ENCODE data around the gene CSNK1D.

Gene CSNK1D

DNA sequence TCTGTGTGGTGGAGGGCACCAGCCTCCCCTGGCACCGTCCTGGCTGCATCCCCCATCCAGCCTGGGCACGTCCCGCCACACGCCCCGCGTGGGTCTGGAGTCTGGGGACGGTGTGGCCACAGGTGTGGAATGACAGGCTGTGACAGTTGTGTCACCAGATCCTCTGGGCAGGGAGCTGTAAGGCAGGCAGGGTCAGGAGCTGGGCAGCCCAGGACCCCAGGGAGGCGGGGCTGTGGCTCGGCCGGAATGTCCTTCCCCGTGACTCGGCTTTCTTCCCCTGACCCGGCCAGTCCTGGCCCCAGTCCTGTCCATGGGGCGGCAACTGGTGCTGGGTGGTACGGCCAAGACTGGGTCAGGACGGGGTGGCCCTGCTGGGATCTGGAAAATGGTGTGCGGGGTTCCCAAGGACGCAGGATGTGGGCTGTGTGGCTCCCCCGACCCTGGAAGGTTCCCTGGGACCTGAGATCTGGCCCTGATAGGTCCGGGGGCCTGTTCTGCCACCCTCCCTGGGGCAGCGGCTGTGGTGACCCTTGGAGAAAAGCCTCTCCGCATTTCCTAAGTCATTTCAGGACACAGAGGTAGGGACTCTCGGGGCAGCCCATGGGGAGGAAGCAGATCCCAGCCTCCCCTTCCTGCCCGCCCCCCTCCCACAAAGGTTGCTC is 48.0 kb downstream of the CSNK1D start:
- H3K4me3 ChIP-seq: no peak overlapping the region
- no peak overlapping the region for H3K27ac ChIP-seq

DNA sequence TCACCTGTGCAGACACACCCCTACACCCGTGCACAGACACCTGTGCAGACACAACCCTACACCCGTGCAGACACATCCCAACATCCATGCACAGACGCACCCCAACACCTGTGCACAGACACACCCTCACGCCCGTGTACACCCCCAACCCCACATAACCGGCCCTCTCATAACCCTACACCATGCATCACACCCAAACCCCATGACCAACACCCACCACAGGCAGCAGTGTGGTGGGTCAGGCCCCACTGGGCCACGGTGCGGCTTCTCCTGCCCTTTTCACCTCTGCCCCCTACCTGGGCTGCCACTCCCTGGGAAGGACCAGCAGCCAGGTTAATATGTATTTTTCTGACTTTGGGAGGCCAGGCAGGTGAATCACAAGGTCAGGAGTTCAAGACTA is 48.8 kb downstream of the CSNK1D start:
- Histone ChIP-seq H3K4me3 (no peak overlapping the region), H3K27ac (no peak overlapping the region)

DNA sequence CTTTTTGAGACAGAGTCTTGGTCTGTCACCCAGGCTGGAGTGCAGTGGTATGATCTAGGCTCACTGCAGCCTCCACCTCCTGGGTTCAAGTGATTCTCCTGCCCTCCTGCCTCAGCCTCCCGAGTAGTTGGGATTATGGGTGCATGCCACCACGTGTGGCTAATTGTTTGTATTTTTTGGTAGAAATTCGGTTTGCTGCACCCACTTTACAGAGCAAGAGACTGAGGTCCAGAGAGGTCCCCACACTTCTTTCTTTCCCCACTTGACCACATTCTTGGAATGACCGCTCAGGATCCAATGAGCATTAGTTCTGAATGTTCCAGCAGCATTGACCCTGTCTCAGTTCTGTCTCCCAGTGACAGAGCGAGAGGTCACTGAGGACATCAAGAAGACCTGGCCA is 50.0 kb downstream of the CSNK1D start:
- no peak overlapping the region for H3K4me3 ChIP-seq
- no peak overlapping the region for H3K27ac ChIP-seq

DNA sequence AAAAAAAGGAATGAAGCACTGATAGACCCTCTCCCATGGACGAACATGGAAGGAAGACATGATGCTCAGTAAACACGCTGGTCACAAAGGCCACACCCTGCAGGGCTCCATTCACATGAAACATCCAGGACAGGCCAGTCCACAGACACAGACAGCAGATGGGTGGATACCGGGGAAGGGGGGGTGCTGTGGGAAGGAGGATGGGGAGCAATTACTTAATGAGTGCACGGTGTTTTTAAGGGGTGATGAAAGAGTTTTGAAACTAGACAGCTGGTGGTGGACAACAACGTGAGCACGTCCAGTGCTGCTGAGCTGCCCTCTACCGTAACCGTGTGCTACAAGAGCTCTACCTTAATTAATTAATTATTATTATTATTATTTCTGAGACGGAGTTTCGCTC is 50.7 kb downstream of the CSNK1D start:
- H3K27ac ChIP-seq: no peak overlapping the region
- no peak overlapping the region for H3K4me3 ChIP-seq

DNA sequence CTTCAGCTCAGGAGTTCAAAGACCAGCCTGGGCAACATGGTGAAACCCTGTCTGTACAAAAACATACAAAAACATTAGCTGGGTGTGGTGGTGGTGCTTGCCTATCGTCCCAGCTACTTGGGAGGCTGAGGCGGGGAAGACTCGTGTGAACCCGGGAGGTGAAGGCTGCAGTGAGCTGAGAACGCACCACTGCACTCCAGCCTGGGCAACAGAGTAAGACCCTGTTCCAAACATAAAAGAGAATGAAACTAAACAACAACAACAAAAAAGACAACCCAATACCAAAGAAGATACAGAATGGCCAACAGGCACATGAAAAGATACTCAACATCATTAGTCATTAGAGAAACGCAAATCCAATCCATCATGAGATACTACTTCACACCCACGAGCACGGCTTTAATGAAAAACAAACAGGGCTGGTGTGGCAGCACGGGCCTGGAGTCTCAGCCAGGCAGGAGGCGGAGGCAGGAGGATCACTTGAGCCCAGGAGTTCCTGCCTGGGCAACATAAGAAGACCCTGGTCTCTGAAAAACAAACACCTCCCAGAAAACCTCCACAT is 52.1 kb downstream of the CSNK1D start:
- H3K27ac ChIP-seq: no peak overlapping the region

DNA sequence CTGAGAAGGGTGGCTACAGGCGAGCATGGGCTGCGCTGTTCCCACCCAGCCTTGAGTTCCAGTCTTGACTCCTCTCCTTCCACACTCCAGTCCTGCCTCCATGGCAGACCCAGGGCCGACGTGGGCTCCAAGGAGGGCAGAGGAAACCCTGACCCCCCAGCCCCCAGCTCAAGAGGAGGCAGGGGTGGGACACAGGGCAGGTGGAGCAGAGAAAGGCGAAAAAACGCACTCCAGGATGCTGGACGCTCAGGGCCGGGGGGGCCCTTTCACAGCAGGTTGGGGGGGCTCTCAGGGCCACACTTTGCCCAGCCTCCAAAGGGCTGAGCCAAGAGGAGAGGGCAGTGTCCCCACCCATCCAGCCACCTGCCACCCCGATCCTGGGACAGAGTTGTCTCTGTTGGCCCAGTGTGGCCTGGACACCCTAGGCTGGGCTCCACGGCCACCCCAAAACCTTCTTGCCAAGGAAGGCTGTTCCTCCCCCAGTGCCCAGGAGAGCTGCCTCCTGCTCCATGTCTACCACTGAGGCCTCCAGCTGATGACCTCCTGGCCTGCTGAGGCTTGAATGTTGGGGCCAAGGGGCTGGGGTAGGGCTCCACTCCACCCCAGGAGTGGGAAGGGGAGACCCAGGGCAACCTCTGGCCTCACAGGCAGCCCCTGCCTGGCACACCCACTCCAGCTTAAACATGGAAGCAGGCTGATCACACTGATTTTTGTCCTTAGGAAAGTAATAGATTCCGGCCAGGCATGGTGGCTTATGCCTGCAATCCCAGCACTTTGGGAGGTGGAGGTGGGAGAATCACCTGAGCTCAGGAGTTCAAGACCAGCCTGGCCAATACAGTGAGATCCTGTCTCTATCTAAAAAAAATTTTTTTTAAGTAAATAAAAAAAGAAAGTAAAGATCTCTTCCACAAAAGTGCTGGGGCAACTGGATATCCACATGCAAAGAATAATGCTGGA is 53.5 kb downstream of the CSNK1D start:
- no peak overlapping the region for H3K27ac ChIP-seq
- H3K4me3 ChIP-seq: no peak overlapping the region

More for the DNA sequence above, 52.1 kb downstream of the CSNK1D start:
- no peak overlapping the region for H3K4me3 ChIP-seq

DNA sequence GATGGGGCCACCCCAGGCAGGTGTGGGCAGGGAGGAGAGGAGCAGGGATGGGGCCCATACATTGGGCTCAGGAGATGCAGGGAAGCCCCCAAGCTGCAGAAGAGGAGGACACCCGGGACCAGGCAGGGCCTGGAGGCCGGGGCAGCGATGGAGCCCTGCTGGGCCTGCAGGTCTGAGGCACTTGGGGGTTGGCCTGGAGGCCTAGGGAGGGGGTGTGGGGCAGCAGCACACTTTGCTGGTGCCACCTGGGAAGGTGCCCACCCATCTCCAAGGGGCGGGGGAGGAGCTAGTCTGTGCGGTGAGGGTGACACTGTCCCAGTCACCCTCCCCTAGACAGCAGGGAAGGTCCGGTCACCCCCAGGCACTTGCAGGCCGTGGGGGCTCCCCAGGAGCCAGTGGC is 54.4 kb downstream of the CSNK1D start:
- Histone ChIP-seq H3K27ac (peak overlapping the region in 7 of 21 experiments; percentile 28 to 92 (median 84)), H3K4me3 (no peak overlapping the region)

DNA sequence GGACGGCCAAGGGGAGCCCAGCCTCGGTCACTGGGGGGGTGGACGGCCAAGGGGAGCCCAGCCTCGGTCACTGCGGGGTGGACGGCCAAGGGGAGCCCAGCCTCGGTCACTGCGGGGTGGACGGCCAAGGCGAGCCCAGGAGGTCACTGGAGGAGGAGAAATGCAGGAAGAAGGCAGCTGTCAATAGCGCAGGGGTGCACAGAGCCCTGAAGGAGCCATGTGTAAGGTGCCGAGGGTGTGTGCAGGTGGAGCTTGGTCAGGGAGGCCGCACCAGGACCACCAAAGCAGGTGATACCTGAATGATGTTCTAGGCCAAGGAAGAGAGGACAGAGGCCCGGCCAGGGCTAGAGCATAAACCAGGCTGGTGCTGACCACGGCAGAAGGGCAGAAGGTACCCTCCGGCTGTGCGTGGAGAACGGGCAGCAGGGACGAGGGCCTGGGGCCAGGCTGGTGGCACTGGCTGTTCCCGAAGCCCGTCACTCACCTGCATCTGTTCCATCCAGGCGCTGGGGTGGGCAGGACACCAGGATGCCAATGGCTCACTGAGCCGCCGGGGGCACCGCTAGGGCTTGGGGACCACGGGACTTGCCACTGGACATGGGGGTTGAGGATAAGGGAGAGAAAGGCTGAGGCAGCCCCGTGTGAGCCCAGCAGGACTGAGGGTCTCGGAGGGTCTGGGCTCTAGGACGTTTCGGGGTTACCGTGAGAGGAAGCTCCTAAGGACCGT is 55.0 kb downstream of the CSNK1D start:
- Histone ChIP-seq H3K27ac (peak overlapping the region in 12 of 21 experiments; percentile 28 to 93 (median 84)), H3K4me3 (no peak overlapping the region)

DNA sequence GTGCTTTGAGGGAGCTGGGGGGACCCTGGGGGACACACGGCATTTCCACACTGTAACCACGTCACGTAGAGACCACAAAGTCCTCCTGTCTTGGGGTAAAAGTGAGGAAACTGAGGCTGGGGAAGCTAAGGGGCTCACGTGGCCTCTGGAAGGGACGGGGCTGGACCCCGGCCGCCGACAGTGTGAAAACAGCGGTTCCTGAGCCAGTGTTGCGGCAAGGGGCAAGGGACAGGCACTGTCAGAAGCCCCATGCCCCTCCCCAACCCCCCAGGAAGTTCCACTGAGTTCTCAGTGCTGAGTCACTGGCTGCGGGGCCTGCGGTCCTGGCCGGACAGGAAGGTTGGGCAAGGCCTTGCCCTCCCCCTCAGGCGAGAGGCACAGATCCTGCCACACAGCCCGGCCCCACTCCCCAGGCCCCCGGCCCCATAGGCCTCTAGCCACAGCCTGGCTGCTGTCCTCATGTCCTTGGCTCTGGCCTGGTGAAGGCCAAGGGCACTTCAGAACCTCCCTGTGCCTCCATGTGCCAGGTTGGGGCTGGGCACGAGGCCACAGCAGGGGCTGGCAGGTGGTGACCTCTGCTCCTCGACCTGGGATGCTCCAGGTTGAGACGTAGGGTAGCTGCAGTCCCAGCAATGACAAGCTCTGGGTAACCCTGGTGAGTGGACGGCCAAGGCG is 55.8 kb downstream of the CSNK1D start:
- no peak overlapping the region for H3K4me3 ChIP-seq
- H3K27ac ChIP-seq: peak overlapping the region; percentile 28 to 95 (median 84)

DNA sequence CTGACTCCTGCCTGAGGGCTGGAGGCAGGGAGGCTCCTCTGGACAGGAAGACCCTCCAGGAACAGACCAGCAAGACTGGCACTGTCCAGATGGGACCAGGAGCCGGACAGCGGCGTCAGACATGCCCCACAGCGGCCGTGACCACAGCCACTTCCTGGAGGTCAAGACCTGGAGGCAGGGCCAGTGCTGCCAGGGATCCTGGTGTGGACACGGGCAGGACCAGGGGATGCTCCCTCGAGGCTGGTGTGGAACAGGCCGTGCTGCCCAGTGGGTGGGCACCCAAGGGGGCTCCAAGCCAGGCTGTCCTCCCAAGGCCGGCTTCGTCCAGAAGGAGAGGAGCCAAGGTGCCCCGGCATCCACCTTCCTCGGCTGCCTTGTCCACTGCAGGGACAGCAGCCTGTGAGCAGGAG is 56.4 kb downstream of the CSNK1D start:
- H3K27ac ChIP-seq: peak overlapping the region; percentile 28 to 95 (median 84)
- H3K4me3 ChIP-seq: no peak overlapping the region

DNA sequence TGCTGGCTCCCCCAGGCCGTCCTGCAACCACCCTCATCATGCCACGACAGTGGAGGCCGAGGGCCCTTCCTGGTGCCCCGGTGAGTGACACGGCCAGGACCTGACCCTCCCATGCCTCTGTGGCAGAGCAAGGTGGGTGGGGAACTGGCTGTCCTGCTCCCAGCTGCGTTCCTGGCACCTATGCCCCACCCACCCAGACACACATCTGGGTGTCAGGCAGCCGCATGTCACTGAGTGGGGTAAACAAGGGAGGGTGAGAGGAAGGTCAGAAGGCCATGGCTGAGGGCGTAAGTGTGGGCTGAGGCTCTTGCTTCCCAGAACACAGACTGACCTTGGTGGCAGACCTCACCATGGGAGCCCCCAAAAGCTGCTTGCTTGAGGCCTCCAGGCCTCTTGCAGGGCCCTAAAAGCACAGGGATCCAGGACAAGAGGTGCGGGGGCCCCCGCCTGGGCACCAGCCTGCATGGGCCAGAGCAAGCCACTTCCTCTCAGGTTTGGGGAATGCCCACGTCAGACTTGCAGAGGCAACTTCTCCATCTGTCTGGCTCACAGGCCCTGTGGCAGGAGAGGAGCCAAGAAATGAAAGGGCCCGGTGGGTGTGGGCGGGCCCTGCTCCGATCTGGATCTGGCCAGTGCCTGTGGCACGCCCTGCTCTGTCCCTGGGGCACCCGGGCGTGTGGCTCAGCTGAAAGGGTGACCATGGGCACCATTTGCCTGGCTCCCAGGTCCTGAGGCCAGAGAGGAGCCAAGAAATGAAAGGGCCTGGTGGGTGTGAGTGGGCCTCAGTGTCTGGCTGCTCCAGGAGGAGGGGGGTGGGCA is 57.0 kb downstream of the CSNK1D start:
- peak overlapping the region; percentile 17 to 95 (median 84) for H3K27ac ChIP-seq
- no peak overlapping the region for H3K4me3 ChIP-seq

DNA sequence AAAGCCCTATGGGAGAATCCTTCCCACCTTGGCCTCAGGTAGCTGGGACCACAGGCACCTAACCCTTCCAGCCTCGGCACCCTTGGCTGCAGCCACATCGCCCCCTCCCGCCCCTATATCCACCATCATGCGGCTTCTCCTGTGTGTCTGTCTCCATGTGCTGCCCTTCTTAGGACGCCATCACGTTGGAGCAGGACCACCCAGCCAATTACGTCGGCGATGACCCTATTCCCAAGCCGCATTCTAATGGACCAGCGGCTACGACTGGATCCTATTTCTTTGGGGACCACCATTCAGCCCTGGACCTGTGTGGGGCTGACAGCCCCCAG is 57.6 kb downstream of the CSNK1D start:
- Histone ChIP-seq H3K27ac (peak overlapping the region; percentile 17 to 95 (median 84)), H3K4me3 (no peak overlapping the region)

DNA sequence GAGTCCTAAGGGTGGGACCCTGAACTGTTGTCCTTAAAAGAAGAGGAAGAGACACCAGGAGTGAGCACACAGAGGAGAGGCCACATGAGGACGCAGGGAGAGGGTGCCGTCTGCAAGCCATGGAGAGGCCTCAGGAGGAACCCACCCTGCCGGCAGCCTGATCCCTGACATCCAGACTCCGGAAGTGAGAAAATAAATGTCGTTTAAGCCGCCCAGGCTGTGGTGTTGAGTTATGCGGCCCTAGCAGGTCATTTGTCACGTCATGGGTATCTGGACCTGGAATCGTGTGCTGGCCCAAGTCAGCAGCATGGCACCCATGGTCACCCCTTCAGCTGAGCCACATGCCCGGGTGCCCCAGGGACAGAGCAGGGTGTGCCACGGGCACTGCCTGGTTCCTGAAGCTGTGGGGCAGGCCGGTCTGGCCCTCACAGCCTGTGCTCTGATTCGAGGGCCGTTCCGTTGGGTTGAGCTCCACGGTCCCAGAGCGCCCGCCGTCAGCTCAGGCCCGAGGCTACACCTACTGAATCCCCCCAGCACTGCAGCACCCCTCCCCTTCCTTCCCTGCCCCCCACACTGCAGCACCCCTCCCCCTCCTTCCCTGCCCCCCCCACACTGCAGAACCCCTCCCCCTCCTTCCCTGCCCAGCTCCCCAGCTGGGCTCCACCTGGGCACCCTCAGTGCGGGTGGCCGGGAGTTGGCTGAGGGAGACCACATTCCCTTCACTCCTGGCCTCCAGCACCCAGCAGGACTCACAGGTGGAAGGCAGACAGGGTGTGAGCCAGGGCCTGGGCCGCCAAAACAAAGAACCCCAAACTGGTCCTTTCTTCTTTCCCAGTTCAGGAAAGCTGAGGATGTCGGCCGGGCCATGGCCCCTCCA is 58.2 kb downstream of the CSNK1D start:
- Histone ChIP-seq H3K4me3 (no peak overlapping the region), H3K27ac (peak overlapping the region in 19 of 21 experiments; percentile 17 to 95 (median 85))

DNA sequence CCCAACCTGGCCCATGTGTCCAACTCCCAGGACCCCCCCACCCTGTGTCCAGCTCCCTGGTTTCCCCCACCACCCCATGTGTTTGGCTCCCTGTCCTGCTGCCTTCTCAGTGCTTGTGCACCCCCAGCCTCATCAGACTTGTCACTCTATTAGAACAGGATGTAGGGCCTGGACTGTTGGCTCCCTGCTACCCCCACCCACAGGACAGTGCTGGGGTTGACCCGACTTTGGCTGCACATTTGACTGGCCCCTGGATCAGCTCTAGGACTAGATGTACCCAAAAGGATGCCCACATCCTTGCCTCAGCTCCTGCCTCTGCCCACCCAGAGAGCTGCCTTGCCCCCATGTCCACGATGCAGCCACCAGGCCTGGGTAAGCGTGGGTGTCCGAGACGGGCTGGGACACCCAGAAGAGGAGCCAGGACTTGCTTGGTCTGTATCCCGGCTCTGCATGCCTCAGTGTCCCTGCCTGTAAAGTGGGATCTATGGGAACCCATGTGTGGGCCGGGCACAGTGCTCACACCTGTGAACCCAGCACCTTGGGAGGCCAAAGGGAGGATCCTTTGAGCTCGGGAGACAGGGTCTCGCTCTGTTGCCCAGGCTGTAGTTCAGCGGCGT is 59.4 kb downstream of the CSNK1D start:
- Histone ChIP-seq H3K4me3 (no peak overlapping the region), H3K27ac (peak overlapping the region in 6 of 21 experiments; percentile 28 to 97 (median 89))

DNA sequence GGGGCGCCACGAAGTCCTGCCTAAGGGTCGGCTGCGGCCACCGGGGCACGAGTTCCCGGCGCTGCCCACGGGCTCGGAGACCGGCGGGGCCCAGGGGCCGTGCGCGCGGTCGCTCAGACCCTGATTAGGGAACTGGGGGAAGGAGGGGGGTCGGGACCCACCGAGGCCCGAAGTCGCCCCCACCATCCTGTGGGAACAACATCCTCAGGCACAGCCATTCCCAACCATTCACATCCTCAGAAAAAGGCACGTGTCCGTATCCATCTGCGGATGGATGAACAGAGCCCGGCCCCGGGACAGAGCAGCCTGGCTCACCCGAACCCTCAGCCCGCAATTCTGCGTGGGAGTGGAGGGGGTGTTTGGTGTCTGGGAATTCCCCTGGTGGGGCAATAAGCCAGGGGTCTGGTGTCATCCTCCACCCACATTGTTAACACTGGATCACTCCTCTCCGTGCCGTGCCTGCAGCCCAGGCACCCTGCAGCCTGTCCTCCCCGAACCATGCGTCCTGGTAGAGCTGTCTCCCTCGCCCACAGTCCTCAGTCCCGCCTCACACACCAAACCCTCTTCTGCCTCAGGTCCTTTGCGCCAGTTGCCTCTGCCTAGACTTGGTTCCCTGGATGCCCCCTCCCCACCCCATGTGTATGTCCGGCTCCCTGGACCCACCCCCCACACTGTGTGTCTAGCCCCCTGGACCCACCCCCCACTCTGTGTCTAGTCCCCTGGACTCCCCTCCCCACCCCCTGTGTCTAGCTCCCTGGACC is 60.1 kb downstream of the CSNK1D start:
- peak overlapping the region; percentile 80 to 98 (median 91) for H3K4me3 ChIP-seq
- peak overlapping the region; percentile 71 to 98 (median 91) for H3K27ac ChIP-seq
